ENCODE results near the gene DDX10. TPM values are rescaled to one million over a fixed set of nuclear protein-coding genes. Genes with fewer than 3 reads are reported as not detected.

DDX10 gene
- total and polyA plus RNA-seq, 4 donors = 8.0 to 11.8 (median 9.0) TPM

DNA sequence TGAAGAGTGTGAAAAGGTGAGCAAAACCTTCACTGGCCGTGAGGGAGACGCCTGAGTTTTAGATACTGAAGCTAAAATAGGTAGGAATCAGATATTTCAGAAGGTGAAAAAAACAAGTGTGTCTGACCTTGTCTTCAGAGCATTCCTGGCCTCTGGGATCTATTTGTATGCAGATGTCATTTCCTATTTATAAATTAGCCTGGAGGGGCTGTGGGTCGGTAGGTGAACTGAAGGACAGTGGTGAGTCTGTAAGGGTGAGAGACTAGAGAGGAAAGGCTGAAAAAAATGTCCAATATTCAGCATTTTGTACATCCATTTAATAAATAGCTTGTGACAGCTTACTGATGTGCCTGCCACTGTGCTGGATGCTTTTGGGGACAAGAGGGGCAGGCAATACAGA is 302.1 kb downstream of the DDX10 start:
- Histone ChIP-seq H3K9me3 (ENCODE audit: control insufficient read depth in 4 of 4, low read length in 3 of 4) (no peaks in the 10 kb centered on the region), H3K9ac (ENCODE audit: low read depth in 1 of 2, low read length in 2 of 2) (no peak overlapping the region), H3K4me3 (ENCODE audit: low read depth in 1 of 3, low read length in 3 of 3) (no peak overlapping the region), H3K27ac (ENCODE audit: low read depth in 1 of 2, low read length in 2 of 2) (no peak overlapping the region), H3K27me3 (ENCODE audit: control insufficient read depth in 4 of 4, insufficient read depth in 4 of 4, low read length in 3 of 4) (no peaks in the 10 kb centered on the region), H3K36me3 (ENCODE audit: control insufficient read depth in 4 of 4, insufficient read depth in 3 of 4, low read depth in 1 of 4, low read length in 3 of 4) (no peaks in the 10 kb centered on the region), H3K4me1 (ENCODE audit: control insufficient read depth in 4 of 4, insufficient read depth in 4 of 4, low read length in 3 of 4) (no peaks in the 10 kb centered on the region)
- no peak for DNase-seq (ENCODE audit: low spot score)
- 39% methylated on average over 3 of the region's 3 CpGs for WGBS
- TF ChIP-seq SP1 (IDR thresholded peaks at IDR 0.05) (no peak), RXRA (IDR thresholded peaks at IDR 0.05) (no peak), EGR1 (IDR thresholded peaks at IDR 0.05; ENCODE audit: low read depth in 2 of 2) (no peak), CTCF (IDR thresholded peaks at IDR 0.05; ENCODE audit: low read depth, low read length, missing input control) (no peak), GABPA (IDR thresholded peaks at IDR 0.05 in 1 of 2, conservative IDR thresholded peaks at IDR 0.05 in 1 of 2) (no peak), JUND (IDR thresholded peaks at IDR 0.05) (no peak), NR2F2 (IDR thresholded peaks at IDR 0.05) (no peak), ZBTB33 (IDR thresholded peaks at IDR 0.05) (no peak), HNF4G (IDR thresholded peaks at IDR 0.05) (no peak), FOXA1 (IDR thresholded peaks at IDR 0.05) (no peak)
- TF ChIP-seq, protein P1, sequence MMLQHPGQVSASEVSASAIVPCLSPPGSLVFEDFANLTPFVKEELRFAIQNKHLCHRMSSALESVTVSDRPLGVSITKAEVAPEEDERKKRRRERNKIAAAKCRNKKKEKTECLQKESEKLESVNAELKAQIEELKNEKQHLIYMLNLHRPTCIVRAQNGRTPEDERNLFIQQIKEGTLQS (IDR thresholded peaks at IDR 0.05) = no peak

- Histone ChIP-seq H3K36me3 (ENCODE audit: control insufficient read depth in 4 of 4, insufficient read depth in 3 of 4, low read depth in 1 of 4, low read length in 3 of 4) (no peaks in the 10 kb centered on the region), H3K9me3 (ENCODE audit: control insufficient read depth in 4 of 4, low read length in 3 of 4) (no peaks in the 10 kb centered on the region), H3K27me3 (ENCODE audit: control insufficient read depth in 4 of 4, insufficient read depth in 4 of 4, low read length in 3 of 4) (no peaks in the 10 kb centered on the region), H3K9ac (ENCODE audit: low read depth in 1 of 2, low read length in 2 of 2) (no peak overlapping the region), H3K27ac (ENCODE audit: low read depth in 1 of 2, low read length in 2 of 2) (no peak overlapping the region), H3K4me3 (ENCODE audit: low read depth in 1 of 3, low read length in 3 of 3) (no peak overlapping the region), H3K4me1 (ENCODE audit: control insufficient read depth in 4 of 4, insufficient read depth in 4 of 4, low read length in 3 of 4) (no peaks in the 10 kb centered on the region)
- WGBS = 76% methylated on average over 7 of the region's 7 CpGs
- TF ChIP-seq TAF1 (conservative IDR thresholded peaks at IDR 0.05) (no peak), EGR1 (IDR thresholded peaks at IDR 0.05; ENCODE audit: low read depth in 2 of 2) (no peak), FOXA1 (IDR thresholded peaks at IDR 0.05) (no peak), GABPA (IDR thresholded peaks at IDR 0.05 in 1 of 2, conservative IDR thresholded peaks at IDR 0.05 in 1 of 2) (no peak), SP1 (IDR thresholded peaks at IDR 0.05) (no peak), NR2F2 (IDR thresholded peaks at IDR 0.05) (no peak), YY1 (IDR thresholded peaks at IDR 0.05) (no peak), JUND (IDR thresholded peaks at IDR 0.05) (no peak), RXRA (IDR thresholded peaks at IDR 0.05) (no peak), FOXA2 (IDR thresholded peaks at IDR 0.05) (no peak), RAD21 (IDR thresholded peaks at IDR 0.05) (no peak), HNF4G (IDR thresholded peaks at IDR 0.05) (no peak), HNF4A (conservative IDR thresholded peaks at IDR 0.05) (no peak), ZBTB33 (IDR thresholded peaks at IDR 0.05) (no peak), CTCF (IDR thresholded peaks at IDR 0.05; ENCODE audit: low read depth, low read length, missing input control) (no peak)
- TF ChIP-seq, protein P2, sequence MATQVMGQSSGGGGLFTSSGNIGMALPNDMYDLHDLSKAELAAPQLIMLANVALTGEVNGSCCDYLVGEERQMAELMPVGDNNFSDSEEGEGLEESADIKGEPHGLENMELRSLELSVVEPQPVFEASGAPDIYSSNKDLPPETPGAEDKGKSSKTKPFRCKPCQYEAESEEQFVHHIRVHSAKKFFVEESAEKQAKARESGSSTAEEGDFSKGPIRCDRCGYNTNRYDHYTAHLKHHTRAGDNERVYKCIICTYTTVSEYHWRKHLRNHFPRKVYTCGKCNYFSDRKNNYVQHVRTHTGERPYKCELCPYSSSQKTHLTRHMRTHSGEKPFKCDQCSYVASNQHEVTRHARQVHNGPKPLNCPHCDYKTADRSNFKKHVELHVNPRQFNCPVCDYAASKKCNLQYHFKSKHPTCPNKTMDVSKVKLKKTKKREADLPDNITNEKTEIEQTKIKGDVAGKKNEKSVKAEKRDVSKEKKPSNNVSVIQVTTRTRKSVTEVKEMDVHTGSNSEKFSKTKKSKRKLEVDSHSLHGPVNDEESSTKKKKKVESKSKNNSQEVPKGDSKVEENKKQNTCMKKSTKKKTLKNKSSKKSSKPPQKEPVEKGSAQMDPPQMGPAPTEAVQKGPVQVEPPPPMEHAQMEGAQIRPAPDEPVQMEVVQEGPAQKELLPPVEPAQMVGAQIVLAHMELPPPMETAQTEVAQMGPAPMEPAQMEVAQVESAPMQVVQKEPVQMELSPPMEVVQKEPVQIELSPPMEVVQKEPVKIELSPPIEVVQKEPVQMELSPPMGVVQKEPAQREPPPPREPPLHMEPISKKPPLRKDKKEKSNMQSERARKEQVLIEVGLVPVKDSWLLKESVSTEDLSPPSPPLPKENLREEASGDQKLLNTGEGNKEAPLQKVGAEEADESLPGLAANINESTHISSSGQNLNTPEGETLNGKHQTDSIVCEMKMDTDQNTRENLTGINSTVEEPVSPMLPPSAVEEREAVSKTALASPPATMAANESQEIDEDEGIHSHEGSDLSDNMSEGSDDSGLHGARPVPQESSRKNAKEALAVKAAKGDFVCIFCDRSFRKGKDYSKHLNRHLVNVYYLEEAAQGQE (IDR thresholded peaks at IDR 0.05) = no peak
- TF ChIP-seq, protein P3, sequence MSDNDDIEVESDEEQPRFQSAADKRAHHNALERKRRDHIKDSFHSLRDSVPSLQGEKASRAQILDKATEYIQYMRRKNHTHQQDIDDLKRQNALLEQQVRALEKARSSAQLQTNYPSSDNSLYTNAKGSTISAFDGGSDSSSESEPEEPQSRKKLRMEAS (IDR thresholded peaks at IDR 0.05) = no peak
- TF ChIP-seq, protein P1 (IDR thresholded peaks at IDR 0.05) = no peak
- no peak for DNase-seq (ENCODE audit: low spot score)
Observed at GRCh38 chr11:108967571-108967970, 302.7 kb downstream of the DDX10 start.
